Right lobe of liver (tissue), 6 donors: ENCODE results near the gene CDK5. TPM values are rescaled to one million over a fixed set of nuclear protein-coding genes. Genes with fewer than 3 reads are reported as not detected.

Experiments used
- ATAC-seq, 4 donors: fragments of 200-7000 bp; cut with Tn5 transposase; one replicate each; pipeline ENCODE4 v1.9.1; 2020; ENCODE audit warnings: mild to moderate bottlenecking in 4 of 4, moderate library complexity in 4 of 4
- DNase-seq, 3 donors: peaks; one replicate each; pipeline ENCODE4 v3.0.0-alpha.2; 2020
- H3K27ac ChIP-seq, 3 donors: fragments of 200-600 bp; one replicate each; pipeline ENCODE4 v1.8.0; 2022
- H3K27me3 ChIP-seq, 2 donors: fragments of 200-600 bp; one replicate each; pipeline ENCODE4 v1.8.0; 2022
- H3K36me3 ChIP-seq, 4 donors: fragments of 200-600 bp; sonication (generic) in 1 of 4; one replicate each; pipeline versions ENCODE4 v1.5.1 to v1.8.0; 2017 to 2022; ENCODE audit warnings: control low read depth in 1 of 4
- H3K4me1 ChIP-seq, 4 donors: fragments of 200-600 bp; sonication (generic) in 1 of 4; one replicate each; pipeline versions ENCODE4 v1.5.1 to v1.8.0; 2017 to 2022; ENCODE audit warnings: control low read depth in 1 of 4
- H3K4me3 ChIP-seq, 3 donors: fragments of 200-600 bp; one replicate each; pipeline ENCODE4 v1.8.0; 2022
- H3K9me3 ChIP-seq, 4 donors: fragments of 200-600 bp; sonication (generic) in 1 of 4; one replicate each; pipeline versions ENCODE4 v1.5.1 to v1.8.0; 2017 to 2022; ENCODE audit warnings: control low read depth in 1 of 4
- CTCF ChIP-seq, 4 donors: fragments of 200-600 bp in 3 of 4; fragments of 450-650 bp in 1 of 4; IDR thresholded peaks; one replicate each; pipeline versions ENCODE4 v1.5.1 to v1.8.0; 2016 to 2022; ENCODE audit warnings: antibody characterized with exemption in 4 of 4, mild to moderate bottlenecking in 2 of 4
- POLR2A ChIP-seq: fragments of 450-650 bp; IDR thresholded peaks from one replicate; pipeline ENCODE4 v1.6.1; 2017; ENCODE audit warnings: antibody characterized with exemption, mild to moderate bottlenecking
- WGBS: methylation state at CpG from one replicate; pipeline ENCODE4 v1.1.6; 2018; ENCODE audit warnings: low coverage, low lambda C conversion rate; ENCODE audit not compliant: insufficient coverage; ENCODE audit errors: missing lambda C conversion rate; 5-methylcytosine and 5-hydroxymethylcytosine counted together
- intact Hi-C, 2 donors: fragments of 100-400 bp; cut with DNase I; formaldehyde crosslinking; loops; one replicate each; pipeline versions ENCODE4 v1.11.2 to v1.14.1; 2022
- total RNA-seq, 6 experiments: library from RNA; depleted of rRNA in 2 of 6; stranded (reverse); fragments of >200 nt in 2 of 6; fragmentation: NEBNext Ultra II Directional in 3 of 6; extraction: Animal tissue kit (Norgen Biotek cat#: 25700) in 3 of 6; gene quantifications; one replicate each; pipeline versions ENCODE4 v1.1.0 to v1.2.4, GENCODE V29; 2016 to 2023
- donor health status: DM: no; HTN: yes; CAD: no.
- donor health status: DM: no; HTN: no; CAD: no.
- donor health status: DM: no; HTN: no; CAD: no.
- donor health status: DM: no; HTN: yes; CAD: no.
- donor health status: DM: no; HTN: yes; CAD: no.

CDK5 gene
- total RNA-seq, 6 experiments from 2014 or later, result 5.0 to 9.6 (median 6.1) TPM

- TF ChIP-seq CTCF (IDR thresholded peaks at IDR 0.05) (no peak), POLR2A (no peak)
- H3K4me1 ChIP-seq, result peaks cover 0 to 8% (median 0%) of the 10 kb centered on the region in 4 donors
- intact Hi-C loops, result no loop called here
- no peak overlapping the region for H3K27ac ChIP-seq
- no peaks in the 10 kb centered on the region for H3K36me3 ChIP-seq
- DNase-seq (no peak), ATAC-seq (peak in 2 of 4 donors; percentile 17)
- H3K4me3 ChIP-seq, result no peak overlapping the region
- no peaks in the 10 kb centered on the region for H3K27me3 ChIP-seq
- H3K9me3 ChIP-seq, result no peaks in the 10 kb centered on the region
- 64% methylated on average over 9 of the region's 10 CpGs for WGBS
These were observed 37.6 kb upstream of the CDK5 start for GRCh38 chr7:151095123-151095797.

GRCh38 chr7:151094675-151095074 is 37.0 kb upstream of the CDK5 start:
- H3K27me3 ChIP-seq, result no peaks in the 10 kb centered on the region
- H3K4me1 ChIP-seq, result peaks cover 0 to 11% (median 4%) of the 10 kb centered on the region in 4 donors
- DNase-seq, result no peak
- no peak for ATAC-seq
- H3K36me3 ChIP-seq, result no peaks in the 10 kb centered on the region
- H3K27ac ChIP-seq, result no peak overlapping the region
- no peaks in the 10 kb centered on the region for H3K9me3 ChIP-seq
- intact Hi-C loops, result no loop called here
- 66% methylated on average over 5 of the region's 5 CpGs for WGBS
- H3K4me3 ChIP-seq, result no peak overlapping the region
- TF ChIP-seq POLR2A, result no peak
- TF ChIP-seq CTCF (IDR thresholded peaks at IDR 0.05), result no peak

GRCh38 chr7:151093748-151094147 is 36.1 kb upstream of the CDK5 start:
- ATAC-seq (no peak), DNase-seq (no peak)
- intact Hi-C loops, result no loop called here
- H3K36me3 ChIP-seq, result no peaks in the 10 kb centered on the region
- no peak overlapping the region for H3K4me3 ChIP-seq
- H3K27me3 ChIP-seq, result no peaks in the 10 kb centered on the region
- 90% methylated on average over 1 of the region's 6 CpGs for WGBS
- H3K9me3 ChIP-seq, result no peaks in the 10 kb centered on the region
- TF ChIP-seq CTCF (IDR thresholded peaks at IDR 0.05) (no peak), POLR2A (no peak)
- H3K4me1 ChIP-seq, result peaks cover 0 to 20% (median 10%) of the 10 kb centered on the region in 4 donors
- H3K27ac ChIP-seq, result no peak overlapping the region

- WGBS, result 41% methylated on average over 3 of the region's 14 CpGs
- no peak for TF ChIP-seq CTCF (IDR thresholded peaks at IDR 0.05)
- no peak for TF ChIP-seq POLR2A
- Histone ChIP-seq H3K27ac (no peak overlapping the region), H3K36me3 (no peaks in the 10 kb centered on the region), H3K27me3 (no peaks in the 10 kb centered on the region), H3K9me3 (no peaks in the 10 kb centered on the region), H3K4me1 (peaks cover 0 to 30% (median 14%) of the 10 kb centered on the region in 4 donors), H3K4me3 (no peak overlapping the region)
- ATAC-seq (no peak), DNase-seq (no peak)
- intact Hi-C loops, result no loop called here
These were observed 34.3 kb upstream of the CDK5 start for GRCh38 chr7:151091988-151092387.
